Astrocyte (in vitro differentiated cells and primary cell): ENCODE measurements around the gene WHRN. TPM values are rescaled to one million over a fixed set of nuclear protein-coding genes. Genes with fewer than 3 reads are reported as not detected.

Experiments
- DNase-seq: peaks from one replicate; pipeline ENCODE4 v3.0.0-alpha.2; 2010; ENCODE audit warnings: low read depth
- FAIRE-seq: peaks from 2 replicates; lab custom pipeline; 2011; peaks lifted over from hg19 to GRCh38; lab: Jason Lieb, UNC
- H2AFZ ChIP-seq: 2 replicates; pipeline ENCODE4 v1.6.0; 2012; ENCODE audit warnings: low read depth, low read length, inconsistent platforms
- H3K27ac ChIP-seq: 2 replicates; pipeline ENCODE4 v1.5.1; 2011; ENCODE audit warnings: low read depth, low read length, inconsistent platforms
- H3K27me3 ChIP-seq: 2 replicates; pipeline ENCODE4 v1.6.0; 2011; ENCODE audit warnings: low read length, inconsistent platforms; ENCODE audit not compliant: insufficient read depth
- H3K36me3 ChIP-seq: 2 replicates; pipeline ENCODE4 v1.5.1; 2011; ENCODE audit warnings: low read length, inconsistent platforms; ENCODE audit not compliant: insufficient read depth
- H3K4me1 ChIP-seq: 2 replicates; pipeline ENCODE4 v1.5.1; 2011; ENCODE audit warnings: low read length, inconsistent platforms; ENCODE audit not compliant: insufficient read depth
- H3K4me2 ChIP-seq: 2 replicates; pipeline ENCODE4 v1.6.0; 2012; ENCODE audit warnings: low read length, inconsistent platforms
- H3K4me3 ChIP-seq: 2 replicates; pipeline ENCODE4 v1.5.1; 2011; ENCODE audit warnings: low read depth, mild to moderate bottlenecking, low read length, inconsistent platforms; ENCODE audit not compliant: insufficient read depth
- H3K79me2 ChIP-seq: 2 replicates; pipeline ENCODE4 v1.6.0; 2012; ENCODE audit warnings: mild to moderate bottlenecking, low read length, inconsistent platforms; ENCODE audit not compliant: insufficient read depth
- H3K9ac ChIP-seq: 2 replicates; pipeline ENCODE4 v1.6.0; 2012; ENCODE audit warnings: mild to moderate bottlenecking, low read length, inconsistent platforms
- H3K9me3 ChIP-seq: 2 replicates; pipeline ENCODE4 v1.5.1; 2012; ENCODE audit warnings: low read depth, mild to moderate bottlenecking, low read length, inconsistent platforms; ENCODE audit not compliant: insufficient read depth
- H4K20me1 ChIP-seq: 2 replicates; pipeline ENCODE4 v1.6.0; 2012; ENCODE audit warnings: low read length, inconsistent platforms; ENCODE audit not compliant: insufficient read depth
- H3K27ac Mint-ChIP-seq: one replicate; pipeline ENCODE4 v1.8.0; 2021; ENCODE audit warnings: mild to moderate bottlenecking, mixed read lengths; ENCODE audit not compliant: unreplicated experiment
- H3K27me3 Mint-ChIP-seq: one replicate; pipeline ENCODE4 v1.8.0; 2021; ENCODE audit warnings: low read depth, mixed read lengths; ENCODE audit not compliant: unreplicated experiment
- H3K36me3 Mint-ChIP-seq: one replicate; pipeline ENCODE4 v1.8.0; 2021; ENCODE audit warnings: low read depth, mixed read lengths; ENCODE audit not compliant: unreplicated experiment
- H3K4me1 Mint-ChIP-seq: one replicate; pipeline ENCODE4 v1.8.0; 2021; ENCODE audit warnings: low read depth, mixed read lengths; ENCODE audit not compliant: unreplicated experiment
- H3K4me3 Mint-ChIP-seq: one replicate; pipeline ENCODE4 v1.8.0; 2021; ENCODE audit warnings: mild to moderate bottlenecking, moderate library complexity, mixed read lengths; ENCODE audit not compliant: unreplicated experiment
- H3K9me3 Mint-ChIP-seq: one replicate; pipeline ENCODE4 v1.8.0; 2021; ENCODE audit warnings: mild to moderate bottlenecking, mixed read lengths; ENCODE audit not compliant: unreplicated experiment
- EZH2 ChIP-seq: IDR thresholded peaks from 2 replicates; pipeline ENCODE4 v1.6.1; 2012; ENCODE audit warnings: mild to moderate bottlenecking, low read length, inconsistent platforms; ENCODE audit not compliant: insufficient read depth
- total RNA-seq: library from RNA; stranded (reverse); gene quantifications from 2 replicates; pipeline ENCODE4 v1.2.1, GENCODE V29; 2021
- TF ChIP-seq, protein P1 (sequence below): IDR thresholded peaks from 2 replicates; pipeline ENCODE4 v1.5.1; 2011; ENCODE audit warnings: low read depth, mild to moderate bottlenecking, inconsistent platforms, low read length, moderate library complexity; ENCODE audit not compliant: insufficient read depth

The WHRN gene
- total RNA-seq, 1 donor from 2014 or later, result 10.2 TPM

GRCh38 chr9:114529285-114529684 lies 24.0 kb upstream of the WHRN start:
- no peak for FAIRE-seq
- no peaks in the 10 kb centered on the region for H3K9me3 Mint-ChIP-seq
- no peak overlapping the region for H3K9ac ChIP-seq

DNA sequence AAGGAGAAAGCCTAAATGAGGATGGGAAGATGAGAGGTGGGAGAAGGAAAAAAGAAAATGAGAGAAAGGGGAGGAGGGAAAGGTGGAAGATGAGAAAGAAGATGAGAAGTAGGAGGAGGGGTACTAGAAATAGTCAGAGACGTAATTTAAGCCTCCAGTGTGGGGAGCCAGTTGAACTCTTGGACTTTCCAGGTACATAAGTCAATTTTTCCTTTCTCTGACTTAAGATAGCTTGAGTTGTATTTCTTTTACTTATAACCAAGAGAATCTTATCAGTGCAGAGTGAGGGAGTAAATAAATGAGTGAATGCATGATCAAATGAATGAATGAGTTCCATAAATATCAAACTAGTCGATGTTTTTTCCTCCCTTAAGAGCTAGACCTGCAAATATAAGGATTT lies 21.5 kb upstream of the WHRN start:
- no peaks in the 10 kb centered on the region for H3K4me1 Mint-ChIP-seq
- Histone ChIP-seq H3K9me3 (no peaks in the 10 kb centered on the region), H3K27me3 (peaks cover 8% of the 10 kb centered on the region), H3K79me2 (no peaks in the 10 kb centered on the region), H3K36me3 (no peaks in the 10 kb centered on the region), H3K27ac (no peak overlapping the region), H3K4me2 (no peak overlapping the region), H3K9ac (no peak overlapping the region), H3K4me1 (peaks cover 4% of the 10 kb centered on the region), H2AFZ (no peak overlapping the region), H3K4me3 (no peak overlapping the region), H4K20me1 (no peaks in the 10 kb centered on the region)
- H3K9me3 Mint-ChIP-seq, result no peaks in the 10 kb centered on the region
- no peaks in the 10 kb centered on the region for H3K36me3 Mint-ChIP-seq
- H3K27me3 Mint-ChIP-seq, result peaks cover 36% of the 10 kb centered on the region
- FAIRE-seq (no peak), DNase-seq (no peak)
- TF ChIP-seq, protein P1, sequence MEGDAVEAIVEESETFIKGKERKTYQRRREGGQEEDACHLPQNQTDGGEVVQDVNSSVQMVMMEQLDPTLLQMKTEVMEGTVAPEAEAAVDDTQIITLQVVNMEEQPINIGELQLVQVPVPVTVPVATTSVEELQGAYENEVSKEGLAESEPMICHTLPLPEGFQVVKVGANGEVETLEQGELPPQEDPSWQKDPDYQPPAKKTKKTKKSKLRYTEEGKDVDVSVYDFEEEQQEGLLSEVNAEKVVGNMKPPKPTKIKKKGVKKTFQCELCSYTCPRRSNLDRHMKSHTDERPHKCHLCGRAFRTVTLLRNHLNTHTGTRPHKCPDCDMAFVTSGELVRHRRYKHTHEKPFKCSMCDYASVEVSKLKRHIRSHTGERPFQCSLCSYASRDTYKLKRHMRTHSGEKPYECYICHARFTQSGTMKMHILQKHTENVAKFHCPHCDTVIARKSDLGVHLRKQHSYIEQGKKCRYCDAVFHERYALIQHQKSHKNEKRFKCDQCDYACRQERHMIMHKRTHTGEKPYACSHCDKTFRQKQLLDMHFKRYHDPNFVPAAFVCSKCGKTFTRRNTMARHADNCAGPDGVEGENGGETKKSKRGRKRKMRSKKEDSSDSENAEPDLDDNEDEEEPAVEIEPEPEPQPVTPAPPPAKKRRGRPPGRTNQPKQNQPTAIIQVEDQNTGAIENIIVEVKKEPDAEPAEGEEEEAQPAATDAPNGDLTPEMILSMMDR, result no peak
- no peak for TF ChIP-seq EZH2
- H3K4me3 Mint-ChIP-seq, result no peak overlapping the region
- H3K27ac Mint-ChIP-seq, result no peak overlapping the region

More at GRCh38 chr9:114529285-114529684, 24.0 kb upstream of the WHRN start:
- Histone ChIP-seq H3K27ac (no peak overlapping the region), H3K4me1 (peaks cover 4% of the 10 kb centered on the region), H4K20me1 (no peaks in the 10 kb centered on the region), H3K27me3 (peaks cover 2% of the 10 kb centered on the region), H3K9me3 (no peaks in the 10 kb centered on the region), H3K79me2 (no peaks in the 10 kb centered on the region), H2AFZ (no peak overlapping the region), H3K4me3 (no peak overlapping the region), H3K36me3 (no peaks in the 10 kb centered on the region), H3K4me2 (no peak overlapping the region)
- Mint-ChIP-seq H3K36me3 (no peaks in the 10 kb centered on the region), H3K4me3 (no peak overlapping the region), H3K27me3 (peaks cover 27% of the 10 kb centered on the region), H3K4me1 (no peaks in the 10 kb centered on the region), H3K27ac (no peak overlapping the region)
- TF ChIP-seq, protein P1, result no peak
- no peak for TF ChIP-seq EZH2
- no peak for DNase-seq

DNA sequence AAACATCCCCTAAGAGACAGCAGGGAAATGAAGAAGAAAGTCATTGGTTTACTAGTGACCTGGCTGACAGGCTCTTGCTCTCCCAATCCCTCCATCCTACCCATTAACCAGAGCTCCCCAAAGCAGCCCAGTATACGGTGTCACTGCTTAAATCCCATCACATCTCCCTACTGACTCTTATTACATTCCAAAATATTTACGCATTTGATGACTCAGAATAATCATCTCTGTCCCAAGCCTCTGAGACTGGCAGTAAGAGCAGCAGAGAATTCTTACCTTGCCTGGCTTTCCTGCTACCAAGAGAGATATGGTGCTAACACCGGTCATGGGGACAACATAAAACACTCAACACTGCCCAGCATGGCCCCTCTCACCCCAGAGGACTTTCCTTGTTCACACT lies 20.2 kb upstream of the WHRN start:
- peak overlapping the region; percentile 21 for H3K4me2 ChIP-seq
- peak; percentile 80 for DNase-seq

More for the DNA sequence above, 20.2 kb upstream of the WHRN start:
- Mint-ChIP-seq H3K4me1 (no peaks in the 10 kb centered on the region), H3K9me3 (no peaks in the 10 kb centered on the region), H3K36me3 (no peaks in the 10 kb centered on the region), H3K4me3 (no peak overlapping the region), H3K27me3 (peaks cover 41% of the 10 kb centered on the region), H3K27ac (no peak overlapping the region)
- FAIRE-seq, result peak; percentile 39
- Histone ChIP-seq H3K4me3 (no peak overlapping the region), H3K79me2 (no peaks in the 10 kb centered on the region), H3K9me3 (no peaks in the 10 kb centered on the region), H3K9ac (no peak overlapping the region), H3K36me3 (no peaks in the 10 kb centered on the region), H3K27me3 (peaks cover 8% of the 10 kb centered on the region), H4K20me1 (no peaks in the 10 kb centered on the region), H3K27ac (no peak overlapping the region), H2AFZ (no peak overlapping the region), H3K4me1 (peaks cover 4% of the 10 kb centered on the region)
- no peak for TF ChIP-seq EZH2
- TF ChIP-seq, protein P1, result no peak
